IPS-20b (cell line): ENCODE data around the gene ORMDL3.
"Not testable (repeated sequence)": the region's sequence is repeated elsewhere in the genome, so short reads cannot be mapped to it uniquely, and the experiment has no call there.

ENCODE experiments used
- H3K27ac ChIP-seq: one replicate; pipeline ENCODE4 v1.5.1; 2013; ENCODE audit warnings: low read length
- H3K27me3 ChIP-seq: 2 replicates; pipeline ENCODE4 v1.6.1; 2013; ENCODE audit warnings: mild to moderate bottlenecking, low read length, inconsistent platforms; ENCODE audit not compliant: insufficient read depth
- H3K36me3 ChIP-seq: 2 replicates; pipeline ENCODE4 v1.6.1; 2013; ENCODE audit warnings: low read depth, mild to moderate bottlenecking, inconsistent platforms, low read length, moderate library complexity; ENCODE audit not compliant: insufficient read depth
- H3K4me1 ChIP-seq: 2 replicates; pipeline ENCODE4 v1.6.1; 2013; ENCODE audit warnings: mild to moderate bottlenecking, control low read depth, inconsistent platforms, low read length, moderate library complexity; ENCODE audit not compliant: insufficient read depth
- H3K4me3 ChIP-seq: 2 replicates; pipeline ENCODE4 v1.5.1; 2013; ENCODE audit warnings: mild to moderate bottlenecking, low read length, inconsistent platforms
- H3K9ac ChIP-seq: 2 replicates; pipeline ENCODE4 v1.6.1; 2013; ENCODE audit warnings: low read depth, mild to moderate bottlenecking, inconsistent platforms, low read length, moderate library complexity
- H3K9me3 ChIP-seq: 2 replicates; pipeline ENCODE4 v1.6.1; 2013; ENCODE audit warnings: mild to moderate bottlenecking, low read depth, low read length, inconsistent platforms; ENCODE audit not compliant: insufficient read depth

Gene ORMDL3

GRCh38 chr17:39920218-39921210 lies 6.9 kb downstream of the ORMDL3 start:
- H3K4me3 ChIP-seq = no peak overlapping the region
- H3K27ac ChIP-seq = no peak overlapping the region
- no peaks in the 10 kb centered on the region for H3K4me1 ChIP-seq
- H3K9ac ChIP-seq = no peak overlapping the region
- no peaks in the 10 kb centered on the region for H3K27me3 ChIP-seq
- H3K36me3 ChIP-seq = peaks cover 43% of the 10 kb centered on the region
- no peaks in the 10 kb centered on the region for H3K9me3 ChIP-seq

GRCh38 chr17:39919087-39919683 lies 8.2 kb downstream of the ORMDL3 start:
- Histone ChIP-seq H3K9ac (no peak overlapping the region), H3K9me3 (no peaks in the 10 kb centered on the region), H3K27me3 (no peaks in the 10 kb centered on the region), H3K36me3 (peaks cover 43% of the 10 kb centered on the region), H3K4me3 (no peak overlapping the region), H3K4me1 (no peaks in the 10 kb centered on the region), H3K27ac (no peak overlapping the region)

- Histone ChIP-seq H3K36me3 (peaks cover 23% of the 10 kb centered on the region), H3K4me1 (no peaks in the 10 kb centered on the region), H3K4me3 (no peak overlapping the region), H3K27ac (no peak overlapping the region), H3K9me3 (no peaks in the 10 kb centered on the region), H3K27me3 (no peaks in the 10 kb centered on the region), H3K9ac (no peak overlapping the region)
Observed at GRCh38 chr17:39916918-39917317, 10.5 kb downstream of the ORMDL3 start.

- no peak overlapping the region for H3K9ac ChIP-seq
- no peaks in the 10 kb centered on the region for H3K9me3 ChIP-seq
- no peak overlapping the region for H3K27ac ChIP-seq
- no peaks in the 10 kb centered on the region for H3K4me1 ChIP-seq
- no peaks in the 10 kb centered on the region for H3K27me3 ChIP-seq
- no peak overlapping the region for H3K4me3 ChIP-seq
- peaks cover 10% of the 10 kb centered on the region; the same call in 1 of the 2 replicates for H3K36me3 ChIP-seq
Observed at GRCh38 chr17:39915559-39915958, 11.8 kb downstream of the ORMDL3 start.

GRCh38 chr17:39913989-39914388 lies 13.4 kb downstream of the ORMDL3 start:
- H3K4me1 ChIP-seq = no peaks in the 10 kb centered on the region

GRCh38 chr17:39908789-39909352 lies 18.5 kb downstream of the ORMDL3 start:
- H3K27me3 ChIP-seq = no peaks in the 10 kb centered on the region
- no peak overlapping the region for H3K27ac ChIP-seq
- no peak overlapping the region for H3K4me3 ChIP-seq
- H3K9ac ChIP-seq = no peak overlapping the region
- H3K36me3 ChIP-seq = no peaks in the 10 kb centered on the region
- no peaks in the 10 kb centered on the region for H3K9me3 ChIP-seq
- no peaks in the 10 kb centered on the region for H3K4me1 ChIP-seq

More at GRCh38 chr17:39913989-39914388, 13.4 kb downstream of the ORMDL3 start:
- Histone ChIP-seq H3K4me3 (no peak overlapping the region), H3K36me3 (no peaks in the 10 kb centered on the region), H3K27ac (no peak overlapping the region), H3K9me3 (no peaks in the 10 kb centered on the region), H3K9ac (no peak overlapping the region), H3K27me3 (no peaks in the 10 kb centered on the region)

- Histone ChIP-seq H3K4me1 (no peaks in the 10 kb centered on the region), H3K36me3 (no peaks in the 10 kb centered on the region), H3K27me3 (no peaks in the 10 kb centered on the region), H3K9me3 (no peaks in the 10 kb centered on the region), H3K9ac (no peak overlapping the region), H3K27ac (no peak overlapping the region), H3K4me3 (no peak overlapping the region)
Observed at GRCh38 chr17:39904990-39905288, 22.5 kb downstream of the ORMDL3 start.

- Histone ChIP-seq H3K27me3 (no peaks in the 10 kb centered on the region), H3K27ac (no peak overlapping the region), H3K9ac (no peak overlapping the region), H3K36me3 (no peaks in the 10 kb centered on the region), H3K4me1 (no peaks in the 10 kb centered on the region), H3K9me3 (no peaks in the 10 kb centered on the region), H3K4me3 (no peak overlapping the region)
Observed at GRCh38 chr17:39903158-39903884, 24.1 kb downstream of the ORMDL3 start.

GRCh38 chr17:39902027-39902426 lies 25.4 kb downstream of the ORMDL3 start:
- not testable (repeated sequence) for H3K27me3 ChIP-seq, H3K9ac ChIP-seq, H3K4me1 ChIP-seq, H3K9me3 ChIP-seq, H3K27ac ChIP-seq, H3K36me3 ChIP-seq, H3K4me3 ChIP-seq

GRCh38 chr17:39899215-39899614 lies 28.2 kb downstream of the ORMDL3 start:
- no peaks in the 10 kb centered on the region for H3K9me3 ChIP-seq
- no peaks in the 10 kb centered on the region for H3K27me3 ChIP-seq
- no peak overlapping the region for H3K27ac ChIP-seq
- no peak overlapping the region for H3K4me3 ChIP-seq
- no peak overlapping the region for H3K9ac ChIP-seq
- no peaks in the 10 kb centered on the region for H3K4me1 ChIP-seq
- no peaks in the 10 kb centered on the region for H3K36me3 ChIP-seq

- no peak overlapping the region for H3K4me3 ChIP-seq
- no peak overlapping the region for H3K27ac ChIP-seq
- no peaks in the 10 kb centered on the region for H3K4me1 ChIP-seq
- H3K9ac ChIP-seq = no peak overlapping the region
- H3K9me3 ChIP-seq = no peaks in the 10 kb centered on the region
- H3K27me3 ChIP-seq = no peaks in the 10 kb centered on the region
- H3K36me3 ChIP-seq = no peaks in the 10 kb centered on the region
Observed at GRCh38 chr17:39898088-39898487, 29.3 kb downstream of the ORMDL3 start.
